NCI-H1694 (cell line): ENCODE results near the gene DOCK7.
"Not testable (repeated sequence)": the region's sequence is repeated elsewhere in the genome, so short reads cannot be mapped to it uniquely, and the experiment has no call there.

ENCODE experiments used
- DNase-seq: peaks from one replicate; lab custom pipeline; 2025; lab: John Stamatoyannopoulos, UW

DOCK7 gene

DNA sequence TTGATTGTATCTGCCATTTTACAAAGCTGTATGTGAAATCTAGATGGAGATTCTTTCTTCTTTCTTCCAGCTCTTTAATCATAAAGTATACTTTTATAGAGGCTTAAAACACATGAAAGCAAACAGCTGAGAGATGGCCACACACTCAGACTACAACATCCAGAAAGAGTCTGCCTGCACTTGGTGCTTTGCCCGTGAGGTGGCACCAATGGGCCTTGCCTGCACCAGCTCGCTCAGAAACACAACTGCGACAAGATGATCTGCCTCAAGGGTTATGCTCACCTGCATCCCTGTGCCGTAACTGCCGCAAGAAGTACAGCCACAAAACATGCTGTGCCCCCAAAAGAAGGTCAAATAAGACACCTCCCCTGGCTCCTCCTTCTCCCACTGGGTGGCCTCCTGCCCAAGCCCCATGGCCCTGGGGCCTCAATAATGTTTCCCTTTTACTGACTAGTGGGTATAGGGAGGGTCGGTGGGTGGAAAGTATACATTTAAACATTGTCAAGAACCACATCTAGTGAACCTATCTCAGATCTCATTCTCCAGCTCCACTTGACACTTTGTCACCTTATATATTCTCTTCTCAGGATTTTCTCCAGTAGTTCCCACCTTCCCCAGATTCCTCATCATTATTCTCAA, 157.6 kb downstream of the DOCK7 start:
- peak; percentile 5 for DNase-seq

- DNase-seq = no peak
Observed at GRCh38 chr1:62529227-62529626, 159.0 kb downstream of the DOCK7 start.

DNA sequence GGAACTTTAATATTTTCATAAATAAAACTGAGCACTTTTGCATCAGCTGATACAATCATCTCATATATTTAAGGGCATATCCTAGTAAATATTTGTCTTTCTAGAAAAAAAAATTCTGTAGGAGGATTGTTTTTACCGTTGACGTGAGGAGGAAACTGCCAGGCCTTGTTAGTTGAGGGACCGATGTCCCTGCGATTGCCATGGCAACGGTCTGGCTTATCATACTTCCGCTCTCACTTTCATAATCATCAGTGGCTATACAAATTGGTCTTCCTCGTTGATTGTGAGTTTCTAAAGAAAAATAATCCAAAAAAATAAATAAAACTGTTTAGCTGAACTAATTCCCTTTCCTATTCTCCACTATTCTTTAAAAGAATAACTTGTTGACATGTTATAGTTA, 160.2 kb downstream of the DOCK7 start:
- no peak for DNase-seq

DNA sequence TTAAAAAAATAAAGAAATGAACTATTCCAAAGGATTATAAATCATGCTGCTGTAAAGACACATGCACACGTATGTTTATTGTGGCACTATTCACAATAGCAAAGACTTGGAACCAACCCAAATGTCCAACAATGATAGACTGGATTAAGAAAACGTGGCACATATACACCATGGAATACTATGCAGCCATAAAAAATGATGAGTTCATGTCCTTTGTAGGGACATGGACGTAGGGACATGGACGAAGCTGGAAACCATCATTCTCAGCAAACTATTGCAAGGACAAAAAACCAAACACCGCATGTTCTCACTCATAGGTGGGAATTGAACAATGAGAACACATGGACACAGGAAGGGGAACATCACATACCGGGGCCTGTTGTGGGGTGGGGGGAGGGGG, 160.8 kb downstream of the DOCK7 start:
- DNase-seq = not testable (repeated sequence)

DNA sequence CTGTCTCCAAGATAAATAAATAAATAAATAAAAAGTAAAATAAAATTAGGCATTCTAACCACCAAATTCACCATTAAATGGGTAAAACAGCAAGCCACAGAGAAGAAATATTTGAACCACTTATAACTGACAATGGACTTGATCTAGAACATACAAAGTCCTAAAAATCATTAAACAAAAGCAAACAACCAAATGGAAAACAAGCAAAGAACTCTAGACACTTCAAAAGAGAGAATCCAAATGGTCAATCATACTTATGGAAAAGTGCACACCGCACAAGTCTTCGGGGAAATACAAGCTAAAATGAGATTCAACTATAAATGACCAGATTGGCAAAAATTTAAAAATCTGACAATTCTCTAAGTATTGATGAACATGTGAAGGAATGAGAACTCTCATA, 164.3 kb downstream of the DOCK7 start:
- no peak for DNase-seq

GRCh38 chr1:62516600-62516999, 171.6 kb downstream of the DOCK7 start:
- DNase-seq = no peak

- DNase-seq = no peak
Observed at GRCh38 chr1:62514746-62515423, 173.3 kb downstream of the DOCK7 start.

- DNase-seq = no peak
Observed at GRCh38 chr1:62513013-62513412, 175.2 kb downstream of the DOCK7 start.

- no peak for DNase-seq
Observed at GRCh38 chr1:62509028-62509427, 179.2 kb downstream of the DOCK7 start.

DNA sequence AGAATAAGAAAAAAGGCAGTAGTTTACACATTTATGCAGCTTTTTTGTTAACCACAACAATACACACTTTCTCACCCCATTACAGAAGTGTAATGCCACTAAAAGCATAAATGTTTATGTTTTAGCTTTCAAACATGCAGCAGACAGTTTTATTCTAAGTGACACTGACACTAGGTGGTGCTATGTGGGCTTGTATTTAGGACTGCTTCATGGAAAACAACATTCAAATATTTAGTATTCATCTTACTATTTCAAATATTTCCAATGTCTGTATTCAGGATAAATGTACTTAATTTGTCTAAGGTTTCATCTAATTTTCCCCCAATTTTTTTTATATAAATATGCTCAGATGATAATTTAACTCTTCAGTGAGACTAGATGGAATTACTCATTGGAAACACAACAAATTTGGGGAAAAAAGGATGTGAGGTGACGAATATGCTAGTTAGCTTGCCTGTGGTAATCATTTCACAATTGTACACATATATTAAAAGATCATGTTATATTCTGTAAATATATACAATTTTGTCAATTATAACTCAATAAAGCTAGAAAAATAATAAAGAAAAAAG, 179.9 kb downstream of the DOCK7 start:
- DNase-seq = peak; percentile 55

- DNase-seq = no peak
Observed at GRCh38 chr1:62500210-62500609, 188.0 kb downstream of the DOCK7 start.

DNA sequence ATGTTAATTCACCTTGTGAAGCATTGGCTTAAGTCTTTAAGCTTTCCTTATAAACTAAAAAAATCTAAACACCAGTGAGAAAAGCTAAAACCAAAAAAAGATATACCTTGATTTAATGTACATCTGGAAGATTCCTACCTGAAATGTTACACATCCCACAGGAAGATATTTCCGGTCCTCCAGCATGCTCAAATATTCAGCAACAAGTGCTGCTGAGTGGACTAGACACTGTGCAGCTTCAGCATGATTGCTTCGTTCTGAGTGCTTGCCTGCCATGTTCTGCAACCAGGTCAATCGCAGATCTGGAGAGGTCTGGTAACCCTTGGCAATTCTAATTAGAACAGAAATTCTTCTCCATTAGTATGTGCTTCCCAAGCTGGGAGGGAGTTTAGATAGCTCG, 194.0 kb downstream of the DOCK7 start:
- no peak for DNase-seq

DNA sequence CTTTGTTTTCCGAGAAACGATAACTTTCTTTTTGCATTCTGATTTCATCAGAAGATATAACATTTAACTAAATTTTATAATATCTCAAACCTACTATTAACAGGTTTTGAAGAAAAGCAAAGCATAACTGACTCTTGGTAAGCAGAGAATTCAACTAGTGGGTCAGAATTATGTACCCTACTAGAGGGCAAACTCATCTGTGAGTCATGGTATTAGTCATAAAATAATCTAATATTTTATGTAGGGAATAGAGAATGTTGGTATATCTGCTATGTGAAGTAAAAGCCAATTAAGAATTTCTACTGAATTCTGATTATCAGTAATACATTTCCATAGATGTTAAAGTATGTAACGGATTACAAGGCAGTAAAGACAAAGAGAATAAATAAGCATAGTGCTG, 194.5 kb downstream of the DOCK7 start:
- no peak for DNase-seq

DNA sequence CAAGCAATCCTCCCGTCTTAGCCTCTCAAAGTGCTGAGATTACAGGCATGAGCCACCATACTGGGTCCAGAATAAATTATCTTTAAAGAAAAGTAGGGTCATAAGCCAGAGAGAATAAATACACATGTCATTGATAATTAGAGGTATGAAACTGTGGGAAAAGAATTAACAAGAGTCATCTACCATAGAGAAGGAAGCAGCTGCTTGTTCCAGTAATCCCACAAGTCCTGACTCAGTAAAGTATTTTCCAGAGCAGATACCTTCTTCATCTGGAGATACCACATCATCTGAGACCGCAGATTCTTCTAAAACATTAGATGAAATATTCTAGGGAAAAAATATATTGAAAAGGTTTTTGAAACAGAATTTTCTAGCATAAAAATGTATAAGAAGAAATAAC, 195.7 kb downstream of the DOCK7 start:
- DNase-seq = no peak

- DNase-seq = no peak
Observed at GRCh38 chr1:62487956-62488355, 200.2 kb downstream of the DOCK7 start.

DNA sequence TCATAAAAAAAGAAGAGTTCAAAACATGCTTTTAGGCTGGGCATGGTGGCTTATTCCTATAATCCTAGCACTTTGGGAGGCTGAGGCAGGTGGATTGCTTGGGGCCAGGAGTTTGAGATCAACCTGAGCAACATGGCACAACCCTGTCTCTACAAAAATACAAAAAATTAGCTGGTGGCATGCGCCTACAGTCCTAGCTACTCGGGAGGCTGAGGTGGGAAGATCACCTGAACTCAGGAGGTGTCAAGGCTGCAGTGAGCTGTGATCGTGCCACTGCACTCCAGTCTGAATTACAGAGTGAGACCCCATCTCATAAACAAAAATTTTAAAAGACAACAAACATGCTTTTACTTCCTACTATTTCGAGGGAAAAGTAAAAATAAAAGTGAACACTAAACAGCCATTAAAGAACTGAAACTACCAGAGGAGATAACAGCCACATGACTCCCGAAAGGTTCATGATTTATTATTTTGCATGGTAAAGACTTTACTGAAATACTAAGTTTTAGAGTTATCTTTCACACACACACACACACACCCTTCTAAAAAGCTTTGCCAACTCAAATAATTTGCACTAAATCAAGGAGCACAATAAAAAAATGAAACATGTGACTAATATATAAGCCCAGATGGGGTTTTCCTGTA, 203.2 kb downstream of the DOCK7 start:
- no peak for DNase-seq

DNA sequence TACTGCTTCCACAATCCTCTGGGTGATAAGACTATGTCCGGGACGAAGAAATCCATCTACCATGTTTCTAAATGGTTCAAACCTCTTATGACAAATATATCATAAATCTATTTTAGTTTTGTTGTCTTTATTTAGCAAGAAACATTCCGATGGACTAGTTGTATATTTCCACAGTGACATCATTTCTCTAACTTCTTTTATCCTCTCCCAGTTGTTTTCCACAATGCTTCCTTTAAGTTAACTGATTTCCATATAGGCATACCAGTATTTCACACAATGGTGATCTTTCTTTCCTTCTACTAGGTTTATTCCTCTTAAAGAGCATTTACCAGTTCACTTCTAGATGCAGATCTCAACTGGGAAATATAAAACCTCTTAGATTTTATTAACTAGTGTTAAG, 206.5 kb downstream of the DOCK7 start:
- DNase-seq = no peak

GRCh38 chr1:62476525-62477219, 211.5 kb downstream of the DOCK7 start:
- DNase-seq = no peak

DNA sequence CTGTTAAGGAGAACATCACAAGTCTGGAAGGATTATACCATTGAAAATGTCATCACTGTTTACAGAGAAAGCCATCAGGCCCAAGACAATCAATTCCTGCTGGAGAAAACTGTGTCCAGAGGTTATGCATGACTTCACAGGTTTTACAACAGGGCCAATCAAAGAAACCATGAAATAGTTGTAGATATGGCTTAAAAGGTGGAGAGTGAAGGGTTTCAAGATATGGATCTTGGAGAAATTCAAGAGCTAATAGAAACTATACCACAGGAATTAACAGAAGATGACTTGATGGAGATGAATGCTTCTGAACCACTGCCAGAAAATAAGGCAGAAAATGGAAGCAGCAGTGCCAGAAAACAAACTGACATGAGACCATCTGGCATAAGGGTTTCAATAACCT, 221.1 kb downstream of the DOCK7 start:
- DNase-seq = no peak

DNA sequence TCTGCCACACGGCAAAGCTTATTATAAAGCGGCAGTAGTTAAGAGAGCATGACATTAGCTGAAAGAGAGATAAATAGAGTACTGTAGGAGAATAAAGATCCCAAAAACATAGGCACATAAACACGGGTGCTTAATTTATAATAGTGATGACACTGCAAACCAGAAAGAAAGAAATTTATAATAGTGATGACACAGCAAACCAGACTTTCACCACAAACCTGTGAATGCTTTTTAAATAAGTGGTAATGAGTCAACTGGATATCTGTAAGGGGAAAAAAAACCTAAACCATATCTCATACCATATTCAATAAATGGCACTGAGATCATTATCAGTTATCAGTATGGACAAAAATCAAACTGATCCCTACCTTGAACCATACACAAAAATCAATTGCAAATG, 225.8 kb downstream of the DOCK7 start:
- no peak for DNase-seq

- DNase-seq = no peak
Observed at GRCh38 chr1:62457955-62458354, 230.2 kb downstream of the DOCK7 start.

- no peak for DNase-seq
Observed at GRCh38 chr1:62452951-62453350, 235.2 kb downstream of the DOCK7 start.

GRCh38 chr1:62450301-62450700, 237.9 kb downstream of the DOCK7 start:
- no peak for DNase-seq
